ENCODE results near the gene DNAH8. TPM values are rescaled to one million over a fixed set of nuclear protein-coding genes. Genes with fewer than 3 reads are reported as not detected.

Gene DNAH8
- total RNA-seq, 2 experiments from 2014 or later = 0.03 TPM; not detected in 1

GRCh38 chr6:38860041-38860440 lies 144.9 kb downstream of the DNAH8 start:
- no peak overlapping the region for H3K4me3 Mint-ChIP-seq
- H3K36me3 Mint-ChIP-seq (ENCODE audit: low read depth) = no peaks in the 10 kb centered on the region
- Histone ChIP-seq H3K9me3 (ENCODE audit: control insufficient read depth in 1 of 2, insufficient read depth in 1 of 2, low read length in 2 of 2) (no peaks in the 10 kb centered on the region), H3K27ac (ENCODE audit: low read depth in 1 of 2, low read length in 2 of 2) (no peak overlapping the region), H3K27me3 (ENCODE audit: control insufficient read depth in 1 of 2, insufficient read depth in 2 of 2, low read length in 2 of 2) (no peaks in the 10 kb centered on the region), H3K4me3 (ENCODE audit: low read length) (no peak overlapping the region), H3K4me1 (ENCODE audit: insufficient read depth, low read length) (no peaks in the 10 kb centered on the region), H3K36me3 (ENCODE audit: insufficient read depth, low read length) (no peaks in the 10 kb centered on the region)
- ChIA-PET CTCF (no interaction called here), POLR2A (no interaction called here)
- no peaks in the 10 kb centered on the region for H3K9me3 Mint-ChIP-seq
- H3K27me3 Mint-ChIP-seq = peaks cover 27% of the 10 kb centered on the region
- no peak for DNase-seq
- ATAC-seq (ENCODE audit: poor library complexity) = no peak
- H3K4me1 Mint-ChIP-seq (ENCODE audit: low read depth) = no peaks in the 10 kb centered on the region
- no peak overlapping the region for H3K27ac Mint-ChIP-seq
- no peak for TF ChIP-seq CTCF (IDR thresholded peaks at IDR 0.05)
- intact Hi-C loops (cut with DNase I, micrococcal nuclease) = no loop called here

GRCh38 chr6:38861926-38862401 lies 146.9 kb downstream of the DNAH8 start:
- H3K36me3 Mint-ChIP-seq (ENCODE audit: low read depth) = no peaks in the 10 kb centered on the region
- no peak for TF ChIP-seq CTCF (IDR thresholded peaks at IDR 0.05)
- no peaks in the 10 kb centered on the region for H3K4me1 Mint-ChIP-seq (ENCODE audit: low read depth)
- Histone ChIP-seq H3K4me1 (ENCODE audit: insufficient read depth, low read length) (no peaks in the 10 kb centered on the region), H3K36me3 (ENCODE audit: insufficient read depth, low read length) (no peaks in the 10 kb centered on the region), H3K4me3 (ENCODE audit: low read length) (no peak overlapping the region), H3K9me3 (ENCODE audit: control insufficient read depth in 1 of 2, insufficient read depth in 1 of 2, low read length in 2 of 2) (no peaks in the 10 kb centered on the region), H3K27me3 (ENCODE audit: control insufficient read depth in 1 of 2, insufficient read depth in 2 of 2, low read length in 2 of 2) (no peaks in the 10 kb centered on the region), H3K27ac (ENCODE audit: low read depth in 1 of 2, low read length in 2 of 2) (no peak overlapping the region)
- no peak overlapping the region for H3K4me3 Mint-ChIP-seq
- no peak for DNase-seq
- ATAC-seq (ENCODE audit: poor library complexity) = no peak
- H3K27me3 Mint-ChIP-seq = peaks cover 16% of the 10 kb centered on the region
- intact Hi-C loops (cut with DNase I, micrococcal nuclease) = no loop called here
- no peak overlapping the region for H3K27ac Mint-ChIP-seq
- ChIA-PET POLR2A (no interaction called here), CTCF (interaction anchor here (0.6 kb wide), 1 partner anchor 987 kb away, joined by 3 read pairs; no protein-coding TSS in a partner anchor)
- H3K9me3 Mint-ChIP-seq = no peaks in the 10 kb centered on the region

GRCh38 chr6:38865521-38866174 lies 150.5 kb downstream of the DNAH8 start:
- CTCF ChIA-PET = no interaction called here
- TF ChIP-seq CTCF (IDR thresholded peaks at IDR 0.05) = no peak
- no peaks in the 10 kb centered on the region for H3K36me3 Mint-ChIP-seq (ENCODE audit: low read depth)
- H3K4me1 Mint-ChIP-seq (ENCODE audit: low read depth) = no peaks in the 10 kb centered on the region
- ATAC-seq (ENCODE audit: poor library complexity) = no peak
- Histone ChIP-seq H3K4me3 (ENCODE audit: low read length) (no peak overlapping the region), H3K27ac (ENCODE audit: low read depth in 1 of 2, low read length in 2 of 2) (no peak overlapping the region), H3K9me3 (ENCODE audit: control insufficient read depth in 1 of 2, insufficient read depth in 1 of 2, low read length in 2 of 2) (no peaks in the 10 kb centered on the region), H3K36me3 (ENCODE audit: insufficient read depth, low read length) (no peaks in the 10 kb centered on the region), H3K4me1 (ENCODE audit: insufficient read depth, low read length) (no peaks in the 10 kb centered on the region), H3K27me3 (ENCODE audit: control insufficient read depth in 1 of 2, insufficient read depth in 2 of 2, low read length in 2 of 2) (no peaks in the 10 kb centered on the region)
- H3K4me3 Mint-ChIP-seq = no peak overlapping the region
- POLR2A ChIA-PET = no interaction called here
- H3K9me3 Mint-ChIP-seq = no peaks in the 10 kb centered on the region
- H3K27me3 Mint-ChIP-seq = peaks cover 9% of the 10 kb centered on the region
- H3K27ac Mint-ChIP-seq = no peak overlapping the region
- intact Hi-C loops (cut with DNase I, micrococcal nuclease) = no loop called here
- DNase-seq = no peak

All from CD4-positive, alpha-beta T cell (primary cell).